T-helper 9 cell (primary cell): ENCODE results near the gene OTOGL.
"Not testable (repeated sequence)": the region's sequence is repeated elsewhere in the genome, so short reads cannot be mapped to it uniquely, and the experiment has no call there.

Source experiments
- DNase-seq: peaks from one replicate; pipeline ENCODE4 v3.0.0-alpha.2; 2020

The OTOGL gene

GRCh38 chr12:80121661-80122060 lies 22.3 kb downstream of the OTOGL start:
- no peak for DNase-seq

GRCh38 chr12:80129895-80130530 lies 30.7 kb downstream of the OTOGL start:
- DNase-seq, result no peak

GRCh38 chr12:80135624-80136023 lies 36.3 kb downstream of the OTOGL start:
- no peak for DNase-seq

- no peak for DNase-seq
These were observed 40.7 kb downstream of the OTOGL start for GRCh38 chr12:80140005-80140404.

GRCh38 chr12:80142640-80143039 lies 43.3 kb downstream of the OTOGL start:
- no peak for DNase-seq

- no peak for DNase-seq
These were observed 44.2 kb downstream of the OTOGL start for GRCh38 chr12:80143537-80143936.

GRCh38 chr12:80149547-80150313 lies 50.4 kb downstream of the OTOGL start:
- not testable (repeated sequence) for DNase-seq

- no peak for DNase-seq
These were observed 51.8 kb downstream of the OTOGL start for GRCh38 chr12:80151131-80151530.

- no peak for DNase-seq
These were observed 54.9 kb downstream of the OTOGL start for GRCh38 chr12:80154261-80154660.

- DNase-seq, result no peak
These were observed 57.0 kb downstream of the OTOGL start for GRCh38 chr12:80156306-80156705.

- no peak for DNase-seq
These were observed 58.3 kb downstream of the OTOGL start for GRCh38 chr12:80157645-80158044.

GRCh38 chr12:80161612-80162011 lies 62.3 kb downstream of the OTOGL start:
- DNase-seq, result no peak

GRCh38 chr12:80162177-80162576 lies 62.8 kb downstream of the OTOGL start:
- DNase-seq, result no peak

- no peak for DNase-seq
These were observed 66.4 kb downstream of the OTOGL start for GRCh38 chr12:80165746-80166145.

GRCh38 chr12:80166751-80167150 lies 67.4 kb downstream of the OTOGL start:
- DNase-seq, result no peak

GRCh38 chr12:80168936-80169335 lies 69.6 kb downstream of the OTOGL start:
- DNase-seq, result no peak

GRCh38 chr12:80170915-80171314 lies 71.6 kb downstream of the OTOGL start:
- no peak for DNase-seq

GRCh38 chr12:80173083-80173864 lies 73.9 kb downstream of the OTOGL start:
- DNase-seq, result no peak

GRCh38 chr12:80175307-80175930 lies 76.1 kb downstream of the OTOGL start:
- no peak for DNase-seq

GRCh38 chr12:80176706-80177105 lies 77.4 kb downstream of the OTOGL start:
- DNase-seq, result no peak

GRCh38 chr12:80178846-80179245 lies 79.5 kb downstream of the OTOGL start:
- DNase-seq, result no peak

GRCh38 chr12:80183939-80184338 lies 84.6 kb downstream of the OTOGL start:
- DNase-seq, result no peak

- no peak for DNase-seq
These were observed 85.6 kb downstream of the OTOGL start for GRCh38 chr12:80184926-80185325.
